ENCODE data around the gene CYP4Z1.

DNA sequence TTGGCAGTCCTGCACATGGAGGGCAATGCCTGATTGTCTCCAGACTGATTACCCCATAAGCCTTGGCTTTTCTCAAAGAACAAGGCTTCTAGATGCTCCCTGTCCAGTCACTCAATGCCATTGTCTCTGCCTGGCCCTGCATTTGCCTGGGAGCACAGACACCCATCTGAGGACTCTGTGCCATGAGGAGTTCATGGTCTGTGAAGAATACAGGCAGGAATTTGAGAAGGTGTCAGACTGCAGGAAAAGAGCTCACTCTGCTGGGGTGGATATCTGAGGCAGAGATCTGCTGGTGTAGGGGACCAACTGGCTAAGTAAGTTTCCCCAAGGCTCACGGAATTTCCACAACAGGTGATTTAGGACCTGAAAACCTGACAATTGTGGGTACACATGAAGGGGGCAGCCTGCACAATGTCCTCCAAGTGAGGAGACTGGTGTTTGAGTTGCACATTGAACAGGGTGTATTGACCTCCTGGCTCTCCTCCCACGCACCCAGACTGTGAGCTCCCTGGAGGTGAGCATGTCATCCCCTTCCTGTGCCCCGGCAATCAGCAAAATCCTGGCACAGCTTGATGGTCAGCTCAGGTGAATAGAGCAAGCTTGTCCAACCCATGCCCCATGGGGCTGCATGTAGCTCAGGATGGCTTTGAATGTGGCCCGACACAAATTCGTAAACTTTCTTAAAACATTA, 71.0 kb downstream of the CYP4Z1 start:
- TF ChIP-seq, protein P1, sequence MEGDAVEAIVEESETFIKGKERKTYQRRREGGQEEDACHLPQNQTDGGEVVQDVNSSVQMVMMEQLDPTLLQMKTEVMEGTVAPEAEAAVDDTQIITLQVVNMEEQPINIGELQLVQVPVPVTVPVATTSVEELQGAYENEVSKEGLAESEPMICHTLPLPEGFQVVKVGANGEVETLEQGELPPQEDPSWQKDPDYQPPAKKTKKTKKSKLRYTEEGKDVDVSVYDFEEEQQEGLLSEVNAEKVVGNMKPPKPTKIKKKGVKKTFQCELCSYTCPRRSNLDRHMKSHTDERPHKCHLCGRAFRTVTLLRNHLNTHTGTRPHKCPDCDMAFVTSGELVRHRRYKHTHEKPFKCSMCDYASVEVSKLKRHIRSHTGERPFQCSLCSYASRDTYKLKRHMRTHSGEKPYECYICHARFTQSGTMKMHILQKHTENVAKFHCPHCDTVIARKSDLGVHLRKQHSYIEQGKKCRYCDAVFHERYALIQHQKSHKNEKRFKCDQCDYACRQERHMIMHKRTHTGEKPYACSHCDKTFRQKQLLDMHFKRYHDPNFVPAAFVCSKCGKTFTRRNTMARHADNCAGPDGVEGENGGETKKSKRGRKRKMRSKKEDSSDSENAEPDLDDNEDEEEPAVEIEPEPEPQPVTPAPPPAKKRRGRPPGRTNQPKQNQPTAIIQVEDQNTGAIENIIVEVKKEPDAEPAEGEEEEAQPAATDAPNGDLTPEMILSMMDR (IDR thresholded peaks at IDR 0.05): no peak
- TF ChIP-seq EZH2 (IDR thresholded peaks at IDR 0.05; ENCODE audit: borderline replicate concordance, insufficient read depth, low read depth, low read length, poor library complexity, severe bottlenecking): no peak

Data from B cell (primary cell).